ENCODE data around the gene ITIH2.
A peak's percentile ranks its signal among the peaks of the same experiment; 100 is the strongest.
"Not testable (repeated sequence)": the region's sequence is repeated elsewhere in the genome, so short reads cannot be mapped to it uniquely, and the experiment has no call there.

ITIH2 gene

DNA sequence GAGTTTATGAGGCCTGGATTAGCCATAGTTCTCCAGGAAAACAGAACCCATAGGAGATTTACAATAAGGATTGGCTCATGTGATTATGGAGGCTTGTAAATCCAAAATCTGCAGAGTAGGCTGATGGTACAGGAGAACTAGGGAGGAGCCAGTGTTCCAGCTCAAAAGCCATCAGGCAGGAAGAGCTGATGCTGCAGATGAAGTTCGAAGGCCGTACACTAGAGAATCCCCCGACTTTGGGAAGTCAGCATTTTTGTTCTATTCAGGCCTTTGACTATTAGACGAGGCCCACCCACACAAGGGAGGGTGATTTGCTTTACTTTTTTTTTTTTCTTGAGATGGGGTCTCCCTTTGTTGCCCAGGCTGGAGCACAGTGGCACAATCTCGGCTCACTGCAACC is 47.1 kb downstream of the ITIH2 start:
- DNase-seq (ENCODE audit: low read depth): no peak

GRCh38 chr10:7752251-7752650 is 49.1 kb downstream of the ITIH2 start:
- no peak for DNase-seq (ENCODE audit: low read depth)

DNA sequence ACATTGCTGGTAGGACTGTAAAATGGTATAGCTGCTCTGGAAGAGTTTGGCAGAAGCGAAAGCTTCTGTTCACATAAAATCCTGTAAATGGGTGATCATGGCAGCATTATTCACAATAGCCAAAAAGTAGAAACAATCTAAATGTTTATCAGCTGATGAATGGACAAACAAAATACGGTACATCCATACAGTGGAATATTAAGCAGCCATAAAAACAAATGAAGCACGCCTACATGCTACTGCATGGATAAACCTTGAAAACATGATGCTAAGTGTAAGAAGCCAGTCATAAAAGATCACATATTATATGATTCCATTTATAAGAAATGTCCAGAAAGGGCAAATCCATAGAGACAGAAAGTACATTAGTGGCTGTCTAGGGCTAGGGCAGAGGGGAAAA is 52.0 kb downstream of the ITIH2 start:
- DNase-seq (ENCODE audit: low read depth): no peak

- no peak for DNase-seq (ENCODE audit: low read depth)
Measured at GRCh38 chr10:7756360-7756992, 53.4 kb downstream of the ITIH2 start.

- no peak for DNase-seq (ENCODE audit: low read depth)
Measured at GRCh38 chr10:7763929-7764328, 60.8 kb downstream of the ITIH2 start.

DNA sequence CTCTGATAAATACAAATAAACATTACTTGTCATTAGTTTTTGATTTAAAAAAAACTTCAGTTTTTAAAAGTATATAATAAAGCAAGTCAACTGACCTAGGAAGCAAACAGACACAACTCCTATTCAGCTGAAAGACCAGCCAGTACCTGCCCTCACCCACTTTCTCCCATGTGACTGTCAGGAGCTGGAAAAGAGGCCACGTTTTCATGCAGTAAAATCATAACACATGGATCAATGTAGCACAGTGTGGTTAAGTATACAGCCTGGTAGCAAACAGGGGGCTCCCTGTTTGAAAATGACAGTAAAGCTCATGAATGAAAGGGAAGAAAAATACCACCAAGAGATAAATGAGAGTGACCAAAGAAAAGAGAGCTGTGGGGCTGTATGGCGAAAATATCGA is 63.1 kb downstream of the ITIH2 start:
- no peak for DNase-seq (ENCODE audit: low read depth)

DNA sequence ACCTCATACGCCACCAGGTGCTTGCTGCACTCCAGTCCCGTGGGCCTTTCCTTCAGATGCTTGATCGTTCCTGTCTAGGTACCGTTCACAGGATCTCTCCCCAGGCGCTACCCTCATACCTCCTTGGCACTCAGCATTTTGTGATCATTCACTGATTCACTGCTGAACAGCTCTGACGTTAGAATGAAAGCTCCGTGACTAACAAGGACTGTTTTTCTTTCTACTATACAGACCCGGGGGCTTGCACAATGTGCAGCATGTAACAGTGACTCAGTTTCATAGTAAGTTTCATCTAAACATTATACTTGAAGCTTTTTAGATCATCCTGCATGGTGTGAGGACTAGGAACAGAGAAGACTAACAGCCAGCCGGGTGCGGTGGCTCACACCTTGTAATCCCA is 64.1 kb downstream of the ITIH2 start:
- no peak for DNase-seq (ENCODE audit: low read depth)

- no peak for DNase-seq (ENCODE audit: low read depth)
Measured at GRCh38 chr10:7768417-7768816, 65.3 kb downstream of the ITIH2 start.

- DNase-seq (ENCODE audit: low read depth): no peak
Measured at GRCh38 chr10:7773845-7774801, 71.0 kb downstream of the ITIH2 start.

DNA sequence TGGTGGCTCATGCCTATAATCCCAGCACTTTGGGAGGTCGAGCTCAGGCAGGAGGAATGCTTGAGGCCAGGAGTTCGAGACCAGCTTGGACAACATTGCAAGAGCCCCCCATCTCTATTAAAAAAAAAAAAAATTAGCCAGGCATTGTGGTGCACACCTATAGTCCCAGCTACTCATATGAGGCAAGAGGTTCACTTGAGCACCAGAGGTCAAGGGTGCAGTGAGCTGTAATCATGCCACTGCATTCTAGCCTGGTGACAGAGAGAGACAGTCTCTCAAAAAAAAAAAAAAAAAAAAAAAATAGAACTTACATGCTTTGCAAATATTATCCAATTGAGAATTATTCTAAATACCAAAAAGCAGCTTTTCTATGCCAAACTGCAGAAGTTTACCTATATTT is 73.7 kb downstream of the ITIH2 start:
- DNase-seq (ENCODE audit: low read depth): no peak

DNA sequence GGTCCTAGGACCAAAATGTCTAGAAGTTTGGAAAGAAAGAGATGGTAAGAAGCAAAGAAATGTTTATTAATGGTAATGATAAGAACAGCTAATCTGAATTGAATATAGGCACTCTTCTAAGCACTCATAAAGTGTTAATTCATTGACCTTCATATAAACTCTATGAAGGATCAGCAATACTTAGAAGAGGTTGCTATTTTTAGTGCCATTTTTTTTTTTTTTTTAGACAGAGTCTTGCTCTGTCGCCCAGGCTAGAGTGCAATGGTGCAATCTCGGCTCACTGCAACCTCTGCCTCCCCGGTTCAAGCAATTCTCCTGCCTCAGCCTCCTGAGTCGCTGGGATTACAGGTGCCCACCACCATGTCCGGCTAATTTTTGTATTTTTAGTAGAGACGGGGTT is 79.1 kb downstream of the ITIH2 start:
- DNase-seq (ENCODE audit: low read depth): not testable (repeated sequence)

- no peak for DNase-seq (ENCODE audit: low read depth)
Measured at GRCh38 chr10:7786430-7786829, 83.3 kb downstream of the ITIH2 start.

GRCh38 chr10:7787150-7787856 is 84.2 kb downstream of the ITIH2 start:
- DNase-seq (ENCODE audit: low read depth): no peak

DNA sequence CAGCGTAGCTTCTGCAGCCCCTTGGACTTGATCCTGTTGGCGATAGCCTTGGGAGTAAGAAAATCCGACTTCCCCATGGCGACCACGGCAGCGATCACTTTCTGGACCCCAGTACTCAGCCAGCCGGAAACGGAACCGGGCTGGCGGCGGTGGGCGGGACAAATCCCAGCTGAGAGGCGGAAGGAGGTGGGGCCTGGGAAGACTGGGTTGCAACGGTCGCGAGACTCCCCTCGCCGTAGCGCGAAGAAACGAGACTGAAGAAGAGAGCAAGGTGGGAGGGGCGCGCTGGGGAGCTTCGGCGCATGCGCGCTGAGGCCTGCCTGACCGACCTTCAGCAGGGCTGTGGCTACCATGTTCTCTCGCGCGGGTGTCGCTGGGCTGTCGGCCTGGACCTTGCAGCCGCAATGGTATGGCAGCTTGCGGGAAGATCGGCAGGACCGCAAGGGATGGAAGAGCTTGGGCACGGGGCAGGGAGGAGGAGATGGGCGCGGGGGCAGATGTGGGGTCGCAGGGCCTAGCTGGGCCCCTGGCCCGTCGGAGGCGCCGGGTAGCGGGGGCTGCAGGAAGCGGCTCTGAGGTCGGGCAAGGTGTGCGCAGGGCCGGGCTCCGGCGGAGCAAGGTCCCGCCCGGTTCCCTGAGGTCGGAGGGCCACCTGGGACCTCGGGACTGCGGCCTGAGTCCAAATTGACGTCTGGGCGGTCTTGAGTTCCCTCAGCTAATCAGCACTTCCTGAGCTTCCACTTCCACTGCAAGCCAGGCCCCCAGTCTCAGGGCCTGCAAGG is 84.9 kb downstream of the ITIH2 start, which contains the start of the genes ATP5F1C and KIN:
TSS of gene ATP5F1C (plus strand) at position 321 of the 782 bp plus-strand sequence. CDS start at position 352, 31 bp downstream.
TSS of gene KIN (minus strand) at position 137 of the 782 bp plus-strand sequence. CDS start at position 77, 60 bp downstream.
- peak; percentile 79 for DNase-seq (ENCODE audit: low read depth)

- no peak for DNase-seq (ENCODE audit: low read depth)
Measured at GRCh38 chr10:7788639-7789286, 85.6 kb downstream of the ITIH2 start.

GRCh38 chr10:7789390-7789789 is 86.3 kb downstream of the ITIH2 start:
- DNase-seq (ENCODE audit: low read depth): no peak

GRCh38 chr10:7792541-7792940 is 89.4 kb downstream of the ITIH2 start:
- no peak for DNase-seq (ENCODE audit: low read depth)

DNA sequence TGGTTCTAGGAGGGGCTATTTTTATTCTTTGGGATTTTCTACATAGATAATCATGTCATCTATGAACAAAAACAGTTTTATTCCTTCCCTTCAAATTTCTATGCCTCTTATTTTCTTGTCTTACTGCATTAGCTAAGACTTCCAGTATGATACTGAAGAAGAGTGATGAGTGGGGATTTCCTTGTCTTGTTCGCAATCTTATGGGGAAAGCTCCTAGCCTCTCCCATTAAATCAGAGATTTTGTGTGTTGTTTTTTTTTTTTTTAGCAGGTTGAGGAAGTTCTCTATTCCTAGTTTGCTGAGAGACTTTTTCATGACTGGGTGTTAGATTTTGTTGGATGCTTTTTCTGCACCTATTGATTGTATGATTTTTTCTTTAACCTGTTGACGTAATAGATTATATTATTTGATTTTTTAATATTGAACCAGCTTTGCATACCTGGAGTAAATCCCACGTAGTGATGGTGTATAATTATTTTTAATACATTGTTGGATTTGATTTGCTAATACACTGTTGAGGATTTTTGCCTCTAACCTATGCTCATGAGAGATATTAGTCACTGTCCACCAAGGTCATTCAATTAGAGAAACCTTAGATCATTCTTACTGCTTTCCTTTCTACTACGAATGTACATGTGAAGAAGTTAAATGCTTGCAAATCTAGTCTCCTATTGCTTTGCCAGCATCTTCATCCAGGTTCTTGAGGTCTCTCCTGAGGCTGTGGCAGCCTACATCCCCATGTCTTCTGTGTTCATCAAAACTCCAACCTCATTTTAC is 91.3 kb downstream of the ITIH2 start:
- no peak for DNase-seq (ENCODE audit: low read depth)

DNA sequence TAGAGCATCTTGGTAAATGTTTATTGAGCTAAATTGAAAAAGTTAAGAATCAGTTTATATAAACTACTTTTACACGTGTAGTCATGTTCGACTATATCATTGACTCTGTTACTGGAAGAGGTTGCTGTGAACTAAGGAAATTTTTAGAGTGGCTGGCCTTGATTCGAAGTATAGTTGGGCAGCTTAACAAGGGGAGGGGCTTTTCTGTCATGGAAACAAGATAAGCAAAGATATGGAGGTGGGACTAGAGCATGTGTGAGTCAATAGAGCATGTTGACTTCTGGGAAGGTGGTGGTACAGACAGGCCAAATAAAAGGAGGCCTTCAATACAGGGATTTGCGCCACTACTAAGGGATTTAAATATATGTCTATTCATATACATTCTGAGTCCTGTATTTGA is 92.5 kb downstream of the ITIH2 start:
- DNase-seq (ENCODE audit: low read depth): no peak

- peak; percentile 75 for DNase-seq (ENCODE audit: low read depth)
Measured at GRCh38 chr10:7797582-7797981, 94.5 kb downstream of the ITIH2 start.

Data from HS-27A (cell line).